Trophoblast cell (in vitro differentiated cells and primary cell): ENCODE measurements around the gene MAP3K15.

Experiments
- DNase-seq, 2 donors: peaks; one replicate each; pipeline ENCODE4 v3.0.0-alpha.2; 2016
- H2AFZ ChIP-seq: 2 replicates; pipeline ENCODE4 v1.6.1; 2013; ENCODE audit warnings: low read length, moderate library complexity, mild to moderate bottlenecking; ENCODE audit not compliant: insufficient read depth, poor library complexity
- H2AK5ac ChIP-seq: 2 replicates; pipeline ENCODE4 v1.6.1; 2013; ENCODE audit warnings: mild to moderate bottlenecking, low read length
- H2BK120ac ChIP-seq: 2 replicates; pipeline ENCODE4 v1.6.1; 2013; ENCODE audit warnings: low read length, mild to moderate bottlenecking, moderate library complexity; ENCODE audit not compliant: insufficient read depth, poor library complexity
- H2BK12ac ChIP-seq: 2 replicates; pipeline ENCODE4 v1.6.1; 2013; ENCODE audit warnings: mild to moderate bottlenecking, low read length, moderate library complexity
- H2BK5ac ChIP-seq: 2 replicates; pipeline ENCODE4 v1.6.1; 2013; ENCODE audit warnings: low read length, low read depth, moderate library complexity, mild to moderate bottlenecking; ENCODE audit not compliant: poor library complexity
- H3K14ac ChIP-seq: 2 replicates; pipeline ENCODE4 v1.6.1; 2013; ENCODE audit warnings: mild to moderate bottlenecking, low read length
- H3K18ac ChIP-seq: 2 replicates; pipeline ENCODE4 v1.6.1; 2013; ENCODE audit warnings: mild to moderate bottlenecking, low read length
- H3K23ac ChIP-seq: 2 replicates; pipeline ENCODE4 v1.6.1; 2013; ENCODE audit warnings: low read length
- H3K27ac ChIP-seq: 2 replicates; pipeline ENCODE4 v1.5.1; 2013; ENCODE audit warnings: low read depth, mild to moderate bottlenecking, inconsistent platforms, low read length, moderate library complexity
- H3K27me3 ChIP-seq: 2 replicates; pipeline ENCODE4 v1.6.1; 2013; ENCODE audit warnings: inconsistent platforms, mild to moderate bottlenecking, low read length, moderate library complexity; ENCODE audit not compliant: insufficient read depth
- H3K36me3 ChIP-seq, 2 experiments: 1 replicate in 1 of 2; 2 replicates in 1 of 2; pipeline ENCODE4 v1.6.1; 2013; ENCODE audit warnings: low read length in 2 of 2, mild to moderate bottlenecking in 2 of 2, moderate library complexity in 1 of 2; ENCODE audit not compliant: insufficient read depth in 2 of 2, control insufficient read depth in 1 of 2
- H3K4ac ChIP-seq: 2 replicates; pipeline ENCODE4 v1.6.1; 2013; ENCODE audit warnings: low read depth, mild to moderate bottlenecking, low read length, moderate library complexity
- H3K4me1 ChIP-seq, 2 experiments: 1 replicate in 1 of 2; 2 replicates in 1 of 2; pipeline ENCODE4 v1.6.1; 2013; ENCODE audit warnings: low read length in 2 of 2, mild to moderate bottlenecking in 2 of 2, moderate library complexity in 1 of 2; ENCODE audit not compliant: insufficient read depth in 2 of 2, control insufficient read depth in 1 of 2
- H3K4me2 ChIP-seq: 2 replicates; pipeline ENCODE4 v1.6.1; 2013; ENCODE audit warnings: inconsistent platforms, mild to moderate bottlenecking, low read length, moderate library complexity
- H3K4me3 ChIP-seq: 2 replicates; pipeline ENCODE4 v1.5.1; 2013; ENCODE audit warnings: mild to moderate bottlenecking, low read depth, low read length, inconsistent platforms
- H3K79me1 ChIP-seq: one replicate; pipeline ENCODE4 v1.6.1; 2013; ENCODE audit warnings: low read length
- H3K79me2 ChIP-seq: 2 replicates; pipeline ENCODE4 v1.6.1; 2013; ENCODE audit warnings: low read length, mild to moderate bottlenecking; ENCODE audit not compliant: control insufficient read depth, insufficient read depth, poor library complexity
- H3K9ac ChIP-seq: 2 replicates; pipeline ENCODE4 v1.6.1; 2013; ENCODE audit warnings: mild to moderate bottlenecking, low read length
- H3K9me3 ChIP-seq: 2 replicates; pipeline ENCODE4 v1.6.1; 2013; ENCODE audit warnings: low read depth, mild to moderate bottlenecking, control low read depth, inconsistent platforms, low read length; ENCODE audit not compliant: insufficient read depth
- H4K12ac ChIP-seq: 2 replicates; pipeline ENCODE4 v1.6.1; 2013; ENCODE audit warnings: low read depth, mild to moderate bottlenecking, low read length, moderate library complexity
- H4K8ac ChIP-seq: 2 replicates; pipeline ENCODE4 v1.6.1; 2013; ENCODE audit warnings: low read depth, mild to moderate bottlenecking, low read length, moderate library complexity
- H4K91ac ChIP-seq: one replicate; pipeline ENCODE4 v1.6.1; 2013; ENCODE audit warnings: low read depth, mild to moderate bottlenecking, low read length, moderate library complexity
- WGBS: extraction: QIAGEN DNeasy Blood & Tissue Kit; methylation state at CpG from one replicate; pipeline ENCODE4 v1.1.7; 2013; ENCODE audit warnings: missing lambda C conversion rate; ENCODE audit not compliant: insufficient read length, insufficient coverage; ENCODE audit errors: extremely low coverage; 5-methylcytosine and 5-hydroxymethylcytosine counted together

Gene MAP3K15

GRCh38 chrX:19563327-19563726 lies 48.0 kb upstream of the MAP3K15 start:
- no peak overlapping the region for H3K23ac ChIP-seq
- H2BK5ac ChIP-seq: no peak overlapping the region
- no peak overlapping the region for H4K91ac ChIP-seq
- no peak overlapping the region for H2BK120ac ChIP-seq
- no peak for DNase-seq
- no peaks in the 10 kb centered on the region for H3K9me3 ChIP-seq
- H4K12ac ChIP-seq: no peak overlapping the region
- no peak overlapping the region for H3K4me3 ChIP-seq
- no peaks in the 10 kb centered on the region for H3K27me3 ChIP-seq
- H3K79me1 ChIP-seq: peaks cover 2% of the 10 kb centered on the region
- no peak overlapping the region for H3K14ac ChIP-seq
- no peak overlapping the region for H2BK12ac ChIP-seq
- H3K4me2 ChIP-seq: no peak overlapping the region
- no peak overlapping the region for H2AK5ac ChIP-seq
- no peak overlapping the region for H3K18ac ChIP-seq
- peaks cover 7 to 9% of the 10 kb centered on the region in 2 experiments for H3K4me1 ChIP-seq
- H2AFZ ChIP-seq: no peak overlapping the region
- WGBS: no CpG with 5 or more reads among the region's 10 CpGs
- no peak overlapping the region for H3K27ac ChIP-seq
- H3K36me3 ChIP-seq: peaks cover 7 to 11% of the 10 kb centered on the region in 2 experiments
- H3K4ac ChIP-seq: no peak overlapping the region
- H3K9ac ChIP-seq: no peak overlapping the region
- no peak overlapping the region for H4K8ac ChIP-seq
- no peaks in the 10 kb centered on the region for H3K79me2 ChIP-seq

DNA sequence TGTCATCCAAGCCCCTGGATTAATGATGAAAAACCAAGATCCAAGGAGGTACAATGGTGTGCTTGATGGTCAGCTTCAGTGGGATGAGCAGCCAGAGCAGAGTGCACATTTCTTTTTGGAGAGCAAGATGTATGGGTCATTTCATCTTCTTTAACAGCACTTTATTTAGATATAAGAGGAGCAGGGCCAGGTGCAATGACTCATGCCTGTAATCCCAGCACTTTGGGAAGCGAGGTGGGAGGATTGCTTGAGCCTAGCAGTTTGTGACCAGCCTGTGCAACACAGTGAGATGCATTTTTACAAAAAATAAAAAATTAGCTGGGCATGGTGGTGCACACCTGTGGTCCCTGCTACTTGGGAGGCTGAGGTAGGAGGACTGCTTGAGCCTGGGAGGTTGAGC lies 45.3 kb upstream of the MAP3K15 start:
- Histone ChIP-seq H2BK12ac (no peak overlapping the region), H3K18ac (no peak overlapping the region), H4K8ac (no peak overlapping the region), H3K36me3 (peaks cover 7 to 11% of the 10 kb centered on the region in 2 experiments), H3K79me2 (no peaks in the 10 kb centered on the region), H2AK5ac (no peak overlapping the region), H3K9me3 (no peaks in the 10 kb centered on the region), H4K91ac (no peak overlapping the region), H3K27ac (no peak overlapping the region), H3K9ac (no peak overlapping the region), H3K14ac (no peak overlapping the region), H2BK120ac (no peak overlapping the region), H3K4me2 (no peak overlapping the region), H3K79me1 (no peaks in the 10 kb centered on the region), H3K4ac (no peak overlapping the region), H2BK5ac (no peak overlapping the region), H3K4me3 (no peak overlapping the region), H2AFZ (no peak overlapping the region), H3K23ac (no peak overlapping the region), H3K4me1 (no peaks in the 10 kb centered on the region), H3K27me3 (no peaks in the 10 kb centered on the region), H4K12ac (no peak overlapping the region)
- WGBS: no CpG with 5 or more reads among the region's 1 CpG
- no peak for DNase-seq

DNA sequence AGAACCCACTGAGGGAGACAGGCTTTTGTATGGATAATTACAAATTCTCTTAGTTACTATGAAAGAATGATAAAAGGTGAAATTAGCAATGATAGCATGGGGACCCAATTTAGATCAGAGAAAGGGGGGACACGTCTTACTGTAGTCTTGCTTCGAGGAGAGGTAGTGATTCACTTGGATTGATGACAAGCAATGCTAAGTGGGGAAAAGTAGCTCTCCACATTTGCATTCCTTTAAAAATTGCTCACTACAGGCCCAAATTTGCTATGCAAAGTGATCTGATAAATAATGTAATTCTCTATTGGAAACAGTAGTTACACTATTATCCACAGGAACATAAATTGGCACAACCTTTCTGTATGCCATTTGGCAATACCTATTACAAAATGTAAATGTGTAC lies 42.5 kb upstream of the MAP3K15 start:
- Histone ChIP-seq H3K4me3 (no peak overlapping the region), H3K23ac (no peak overlapping the region), H3K18ac (no peak overlapping the region), H3K9me3 (no peaks in the 10 kb centered on the region), H2BK12ac (no peak overlapping the region), H3K36me3 (peaks cover 1 to 3% of the 10 kb centered on the region in 2 experiments), H3K79me1 (no peaks in the 10 kb centered on the region), H3K9ac (no peak overlapping the region), H2AFZ (no peak overlapping the region), H3K14ac (no peak overlapping the region), H4K91ac (no peak overlapping the region), H3K79me2 (no peaks in the 10 kb centered on the region), H4K12ac (no peak overlapping the region), H2BK120ac (no peak overlapping the region), H3K27me3 (no peaks in the 10 kb centered on the region), H2AK5ac (no peak overlapping the region), H4K8ac (no peak overlapping the region), H3K4ac (no peak overlapping the region), H2BK5ac (no peak overlapping the region), H3K27ac (no peak overlapping the region), H3K4me1 (no peaks in the 10 kb centered on the region), H3K4me2 (no peak overlapping the region)
- no peak for DNase-seq
- no CpG with 5 or more reads among the region's 2 CpGs for WGBS

DNA sequence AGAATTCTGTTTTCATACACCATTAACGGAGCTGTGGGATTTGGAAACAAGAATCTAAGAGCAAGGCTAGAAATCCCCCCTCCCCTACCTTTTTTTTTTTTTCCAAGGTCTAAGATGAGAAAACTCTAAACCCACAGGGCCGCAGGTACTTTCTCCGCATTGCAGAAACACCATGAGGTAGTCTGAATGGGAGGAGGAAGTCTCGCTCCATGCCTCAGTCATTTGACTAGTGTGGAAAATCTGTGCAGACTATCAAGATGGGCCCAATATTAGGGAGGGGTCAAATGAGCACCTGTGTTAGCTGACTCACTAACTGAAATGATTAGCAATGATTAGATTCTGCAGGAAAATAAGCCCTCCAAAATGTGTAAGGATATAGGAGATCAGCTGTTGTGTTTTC lies 40.9 kb upstream of the MAP3K15 start:
- Histone ChIP-seq H2AFZ (no peak overlapping the region), H2AK5ac (no peak overlapping the region), H4K8ac (no peak overlapping the region), H3K27me3 (no peaks in the 10 kb centered on the region), H4K12ac (no peak overlapping the region), H2BK120ac (no peak overlapping the region), H3K36me3 (peaks cover 1 to 4% of the 10 kb centered on the region in 2 experiments), H3K4ac (no peak overlapping the region), H3K14ac (no peak overlapping the region), H4K91ac (no peak overlapping the region), H3K79me2 (no peaks in the 10 kb centered on the region), H2BK5ac (no peak overlapping the region), H3K4me1 (no peaks in the 10 kb centered on the region), H3K27ac (no peak overlapping the region), H3K4me2 (no peak overlapping the region), H3K4me3 (no peak overlapping the region), H3K9me3 (no peaks in the 10 kb centered on the region), H3K9ac (no peak overlapping the region), H3K18ac (no peak overlapping the region), H3K79me1 (no peaks in the 10 kb centered on the region), H3K23ac (no peak overlapping the region), H2BK12ac (no peak overlapping the region)
- DNase-seq: no peak
- WGBS: no CpG with 5 or more reads among the region's 4 CpGs
